HAP-1 (cell line): ENCODE measurements around the gene HTR2A.

Source experiments
- DNase-seq, 2 experiments: peaks; one replicate each; pipeline ENCODE4 v3.0.0-alpha.2; 2016 to 2020; ENCODE audit warnings: low spot score in 2 of 2
- H3K27me3 ChIP-seq: fragments of 250-450 bp; sonication (Bioruptor Pico); 2 replicates; pipeline ENCODE4 v1.5.1; 2020; ENCODE audit warnings: low read depth, mild to moderate bottlenecking, moderate library complexity
- H3K36me3 ChIP-seq: fragments of 250-450 bp; sonication (Bioruptor Pico); replicated peaks from 2 replicates; pipeline ENCODE4 v1.5.1; 2020; ENCODE audit warnings: mild to moderate bottlenecking
- H3K4me1 ChIP-seq: fragments of 250-450 bp; sonication (Bioruptor Pico); 2 replicates; pipeline ENCODE4 v1.5.1; 2020; ENCODE audit warnings: mild to moderate bottlenecking
- H3K4me3 ChIP-seq: fragments of 250-450 bp; sonication (Bioruptor Pico); 2 replicates; pipeline ENCODE4 v1.5.1; 2020; ENCODE audit warnings: mild to moderate bottlenecking, moderate library complexity
- H3K9me3 ChIP-seq: fragments of 250-450 bp; sonication (Bioruptor Pico); 2 replicates; pipeline ENCODE4 v1.5.1; 2020; ENCODE audit warnings: mild to moderate bottlenecking, moderate library complexity
- in situ Hi-C: fragments of 300-500 bp; cut with MboI; formaldehyde crosslinking; loops from 3 replicates; pipeline ENCODE4 v1.14.3; 2020; ENCODE audit warnings: low sequenced_read_pairs, inconsistent platforms, mixed read lengths

Gene HTR2A

DNA sequence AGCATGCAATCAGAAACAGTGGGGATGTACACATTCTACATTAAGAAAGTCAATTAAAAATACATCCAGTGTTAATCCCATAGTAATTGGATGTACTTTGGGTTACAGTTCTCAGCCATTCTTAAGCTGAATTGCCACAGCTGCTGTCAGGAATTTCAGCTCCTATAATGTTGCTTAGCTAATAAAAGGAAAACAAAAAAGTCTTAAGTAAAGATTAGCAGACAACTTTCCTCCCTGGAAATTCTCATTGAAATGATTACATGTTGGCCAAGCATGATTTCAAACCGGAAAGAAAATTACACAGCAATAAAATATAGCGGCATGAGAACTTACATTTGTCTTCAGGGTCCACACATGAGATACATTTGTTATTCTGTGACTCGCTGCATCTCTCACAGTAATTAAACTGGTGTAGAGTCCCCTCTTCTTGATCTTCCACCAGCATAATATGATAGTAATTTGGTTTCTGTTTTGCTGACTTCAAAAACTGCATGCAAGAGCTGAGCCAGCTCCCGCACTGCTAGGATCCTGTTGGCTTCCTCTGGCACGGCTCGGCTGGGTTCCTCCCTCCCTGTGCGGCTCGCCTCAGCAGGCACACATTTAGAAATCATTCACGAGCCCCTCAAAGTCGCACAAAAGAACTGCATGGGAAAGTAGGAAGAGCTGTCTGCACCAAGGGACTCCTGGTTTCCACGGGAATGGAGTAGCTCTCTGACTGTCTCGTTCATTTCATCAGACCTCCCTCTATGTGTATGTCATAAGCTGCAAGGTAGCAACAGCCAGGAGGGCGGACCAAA is at the start of gene HTR2A:
Gene HTR2A (minus strand): TSS at position 713 of the 797 bp plus-strand sequence. CDS start 1,147 bp downstream, outside the sequence.
- 0 out of 2 replicates have a peak, but pooled peaks cover 2% of the 10 kb centered on the region for H3K4me1 ChIP-seq
- DNase-seq: peak in 1 of 2 experiments; percentile 14
- H3K4me3 ChIP-seq: no peak within 1 kb of the TSS
- H3K9me3 ChIP-seq: no peaks in the 10 kb centered on the region
- H3K36me3 ChIP-seq: no peaks in the 10 kb centered on the region
- in situ Hi-C loops: no loop called here
- peaks cover 49% of the 10 kb centered on the region for H3K27me3 ChIP-seq

- Histone ChIP-seq H3K4me1 (no peaks in the 10 kb centered on the region), H3K9me3 (no peaks in the 10 kb centered on the region), H3K4me3 (no peak overlapping the region), H3K36me3 (no peaks in the 10 kb centered on the region), H3K27me3 (no peaks in the 10 kb centered on the region)
- no peak for DNase-seq
- in situ Hi-C loops: no loop called here
Measured at GRCh38 chr13:46936525-46936924, 39.7 kb upstream of the HTR2A start.

- Histone ChIP-seq H3K4me3 (no peak overlapping the region), H3K4me1 (no peaks in the 10 kb centered on the region; the same call in 1 of the 2 replicates), H3K9me3 (no peaks in the 10 kb centered on the region), H3K36me3 (no peaks in the 10 kb centered on the region), H3K27me3 (no peaks in the 10 kb centered on the region)
- no peak for DNase-seq
- in situ Hi-C loops: no loop called here
Measured at GRCh38 chr13:46934749-46935148, 37.9 kb upstream of the HTR2A start.

GRCh38 chr13:46926916-46927590 is 30.2 kb upstream of the HTR2A start:
- no peak for DNase-seq
- Histone ChIP-seq H3K9me3 (no peaks in the 10 kb centered on the region), H3K4me3 (no peak overlapping the region), H3K4me1 (no peaks in the 10 kb centered on the region; the same call in 1 of the 2 replicates), H3K27me3 (no peaks in the 10 kb centered on the region), H3K36me3 (no peaks in the 10 kb centered on the region)
- in situ Hi-C loops: no loop called here

GRCh38 chr13:46925486-46925885 is 28.6 kb upstream of the HTR2A start:
- no peak for DNase-seq
- H3K9me3 ChIP-seq: no peaks in the 10 kb centered on the region
- in situ Hi-C loops: no loop called here
- no peak overlapping the region for H3K4me3 ChIP-seq
- H3K36me3 ChIP-seq: no peaks in the 10 kb centered on the region
- H3K27me3 ChIP-seq: no peaks in the 10 kb centered on the region
- no peaks in the 10 kb centered on the region; the same call in 1 of the 2 replicates for H3K4me1 ChIP-seq

DNA sequence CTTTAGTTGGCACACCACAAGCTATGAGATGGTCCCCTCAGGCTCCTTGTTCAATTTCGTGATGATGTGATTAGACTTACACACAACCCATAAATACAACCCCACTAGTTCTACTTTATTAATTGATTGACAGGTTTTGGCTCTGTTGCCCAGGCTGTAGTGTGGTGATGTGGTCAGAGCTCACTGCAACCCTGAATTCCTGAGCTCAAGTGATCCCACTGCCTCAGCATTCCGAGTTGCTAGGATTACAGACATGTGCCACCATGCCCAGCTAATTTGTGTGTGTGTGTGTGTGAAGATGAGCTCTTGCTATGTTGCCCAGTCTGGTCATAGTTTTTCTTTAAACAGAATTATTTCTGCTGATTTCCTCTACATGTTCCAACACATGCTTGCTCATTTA is 17.5 kb upstream of the HTR2A start:
- H3K4me3 ChIP-seq: no peak overlapping the region
- no peaks in the 10 kb centered on the region for H3K36me3 ChIP-seq
- in situ Hi-C loops: no loop called here
- no peaks in the 10 kb centered on the region for H3K9me3 ChIP-seq
- no peaks in the 10 kb centered on the region for H3K4me1 ChIP-seq
- no peaks in the 10 kb centered on the region for H3K27me3 ChIP-seq
- DNase-seq: no peak

GRCh38 chr13:46913757-46914156 is 16.9 kb upstream of the HTR2A start:
- H3K9me3 ChIP-seq: no peaks in the 10 kb centered on the region
- DNase-seq: no peak
- no peaks in the 10 kb centered on the region for H3K36me3 ChIP-seq
- H3K4me3 ChIP-seq: no peak overlapping the region
- in situ Hi-C loops: no loop called here
- no peaks in the 10 kb centered on the region for H3K4me1 ChIP-seq
- H3K27me3 ChIP-seq: no peaks in the 10 kb centered on the region

GRCh38 chr13:46909042-46909441 is 12.2 kb upstream of the HTR2A start:
- DNase-seq: no peak
- H3K36me3 ChIP-seq: no peaks in the 10 kb centered on the region
- no peaks in the 10 kb centered on the region for H3K27me3 ChIP-seq
- no peaks in the 10 kb centered on the region for H3K4me1 ChIP-seq
- in situ Hi-C loops: no loop called here
- no peak overlapping the region for H3K4me3 ChIP-seq
- H3K9me3 ChIP-seq: no peaks in the 10 kb centered on the region

GRCh38 chr13:46908501-46908900 is 11.6 kb upstream of the HTR2A start:
- no peaks in the 10 kb centered on the region for H3K4me1 ChIP-seq
- H3K4me3 ChIP-seq: no peak overlapping the region
- DNase-seq: no peak
- H3K27me3 ChIP-seq: no peaks in the 10 kb centered on the region
- no peaks in the 10 kb centered on the region for H3K36me3 ChIP-seq
- no peaks in the 10 kb centered on the region for H3K9me3 ChIP-seq
- in situ Hi-C loops: no loop called here

DNA sequence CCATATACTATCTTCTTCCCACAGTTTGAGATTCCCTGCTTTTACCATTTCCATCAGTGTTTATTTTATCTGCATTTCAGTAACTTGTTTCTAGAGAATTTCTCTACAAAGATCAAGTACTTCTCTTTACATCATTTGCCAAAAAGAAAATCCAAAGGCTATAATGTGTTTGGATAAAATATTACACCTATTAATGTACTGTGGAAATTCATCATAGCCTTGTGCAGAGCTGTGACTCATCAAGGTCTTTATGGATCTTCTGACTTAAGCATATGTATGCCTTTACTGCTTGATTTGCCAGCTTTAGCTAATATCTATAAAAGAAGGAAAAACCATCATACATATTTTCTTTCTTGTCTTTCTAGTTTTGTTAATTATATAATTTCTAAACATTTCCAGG is 9.6 kb upstream of the HTR2A start:
- Histone ChIP-seq H3K36me3 (no peaks in the 10 kb centered on the region), H3K4me3 (no peak overlapping the region), H3K27me3 (no peaks in the 10 kb centered on the region), H3K9me3 (no peaks in the 10 kb centered on the region), H3K4me1 (no peaks in the 10 kb centered on the region)
- in situ Hi-C loops: no loop called here
- DNase-seq: no peak

DNA sequence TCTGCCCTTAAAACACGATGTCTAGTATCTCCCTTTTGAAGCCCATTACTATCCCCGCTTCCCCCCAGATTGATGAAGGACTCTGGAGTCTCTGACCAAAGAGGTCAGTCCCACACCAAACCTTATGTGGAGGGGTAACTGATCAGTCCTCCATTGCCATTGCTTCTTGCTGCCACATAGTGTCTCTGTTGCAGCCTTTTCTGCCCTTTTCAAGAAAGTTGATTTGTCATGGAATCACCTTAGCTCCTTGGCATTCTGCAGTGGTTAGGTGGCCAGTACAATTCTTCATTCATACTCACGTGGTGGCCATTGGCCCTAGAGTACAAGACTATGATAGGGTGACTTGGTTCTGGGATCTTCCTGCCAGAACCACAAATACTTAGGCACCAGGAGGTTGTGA is 8.4 kb upstream of the HTR2A start:
- Histone ChIP-seq H3K4me1 (no peaks in the 10 kb centered on the region), H3K4me3 (no peak overlapping the region), H3K36me3 (no peaks in the 10 kb centered on the region), H3K27me3 (no peaks in the 10 kb centered on the region), H3K9me3 (no peaks in the 10 kb centered on the region)
- in situ Hi-C loops: no loop called here
- no peak for DNase-seq

DNA sequence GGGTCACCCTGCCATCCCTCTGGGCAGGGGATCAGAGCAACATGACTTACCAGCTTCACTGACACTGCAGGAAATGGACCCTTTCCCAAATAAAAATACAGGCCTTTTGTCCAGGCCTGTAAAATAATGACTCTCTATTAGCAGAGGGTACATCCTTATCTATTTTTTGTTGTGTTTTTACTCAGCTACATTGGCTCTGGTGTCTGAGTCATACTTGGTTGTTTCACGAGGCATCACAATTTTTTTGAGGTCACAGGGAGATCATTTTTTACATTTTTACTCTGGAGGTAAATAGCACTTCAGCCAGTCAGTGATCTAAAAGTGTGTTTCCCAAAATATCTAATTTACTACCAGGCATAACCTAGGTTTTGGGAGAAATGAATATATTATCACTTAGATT is 6.9 kb upstream of the HTR2A start:
- DNase-seq: no peak
- Histone ChIP-seq H3K27me3 (no peaks in the 10 kb centered on the region), H3K9me3 (no peaks in the 10 kb centered on the region), H3K4me3 (no peak overlapping the region), H3K4me1 (no peaks in the 10 kb centered on the region), H3K36me3 (no peaks in the 10 kb centered on the region)
- in situ Hi-C loops: no loop called here

GRCh38 chr13:46901721-46902120 is 4.9 kb upstream of the HTR2A start:
- in situ Hi-C loops: no loop called here
- peaks cover 12% of the 10 kb centered on the region for H3K27me3 ChIP-seq
- H3K36me3 ChIP-seq: no peaks in the 10 kb centered on the region
- no peak for DNase-seq
- no peak overlapping the region for H3K4me3 ChIP-seq
- H3K4me1 ChIP-seq: no peaks in the 10 kb centered on the region
- H3K9me3 ChIP-seq: no peaks in the 10 kb centered on the region

- H3K9me3 ChIP-seq: no peaks in the 10 kb centered on the region
- no peak for DNase-seq
- no peaks in the 10 kb centered on the region for H3K4me1 ChIP-seq
- H3K27me3 ChIP-seq: peaks cover 29% of the 10 kb centered on the region
- H3K4me3 ChIP-seq: no peak overlapping the region
- no peaks in the 10 kb centered on the region for H3K36me3 ChIP-seq
- in situ Hi-C loops: no loop called here
Measured at GRCh38 chr13:46899801-46900200, 2.9 kb upstream of the HTR2A start.
